HEK293T (cell line): ENCODE data around the gene OLFM1.

Experiments
- BHLHE40 ChIP-seq: fragments of 450-650 bp; IDR thresholded peaks from 2 replicates; pipeline ENCODE4 v1.6.1; 2016; ENCODE audit warnings: mild to moderate bottlenecking, moderate library complexity, borderline replicate concordance
- FOXM1 ChIP-seq: fragments of 450-650 bp; IDR thresholded peaks from 2 replicates; pipeline ENCODE4 v1.6.1; 2017; ENCODE audit warnings: mild to moderate bottlenecking, borderline replicate concordance
- PKNOX1 ChIP-seq: fragments of 450-650 bp; IDR thresholded peaks from 2 replicates; pipeline ENCODE4 v1.6.1; 2016

GRCh38 chr9:135144581-135145170 is 57.2 kb downstream of the OLFM1 start:
- TF ChIP-seq PKNOX1, result no peak
- TF ChIP-seq BHLHE40, result no peak
- TF ChIP-seq FOXM1, result no peak
